HL-60/S4 treated with phorbol 12-myristate 13-acetate at 8.2 ng/mL for 4 days and 3 days (cell line): ENCODE measurements around the gene PTK6.
"Not testable (repeated sequence)": the region's sequence is repeated elsewhere in the genome, so short reads cannot be mapped to it uniquely, and the experiment has no call there.

Source experiments
- in situ Hi-C: fragments of 300-500 bp; cut with MboI; formaldehyde crosslinking; loops from 2 replicates; pipeline ENCODE4 v1.15.0; 2022; ENCODE audit warnings: low sequenced_read_pairs

The PTK6 gene

GRCh38 chr20:63536997-63537524 is at the start of gene PTK6:
TSS of gene PTK6 (minus strand) at chr20:63537376. CDS start at chr20:63537314, 62 bp downstream.
- in situ Hi-C loops = no loop called here

- in situ Hi-C loops = no loop called here
Measured at GRCh38 chr20:63586797-63587196, 49.6 kb upstream of the PTK6 start.

GRCh38 chr20:63585616-63586565 is 48.7 kb upstream of the PTK6 start:
- in situ Hi-C loops = no loop called here

GRCh38 chr20:63582382-63583063 is 45.3 kb upstream of the PTK6 start:
- in situ Hi-C loops = no loop called here

GRCh38 chr20:63580796-63581461 is 43.8 kb upstream of the PTK6 start:
- in situ Hi-C loops = no loop called here

- in situ Hi-C loops = no loop called here
Measured at GRCh38 chr20:63579017-63579694, 42.0 kb upstream of the PTK6 start.

GRCh38 chr20:63578224-63579016 is 41.2 kb upstream of the PTK6 start:
- in situ Hi-C loops = no loop called here

GRCh38 chr20:63577317-63577894 is 40.2 kb upstream of the PTK6 start:
- in situ Hi-C loops = no loop called here

GRCh38 chr20:63576311-63576710 is 39.1 kb upstream of the PTK6 start:
- in situ Hi-C loops = no loop called here

GRCh38 chr20:63574829-63575743 is 37.9 kb upstream of the PTK6 start:
- in situ Hi-C loops = no loop called here

GRCh38 chr20:63574156-63574828 is 37.1 kb upstream of the PTK6 start, which contains the start of gene HELZ2:
TSS of gene HELZ2 (minus strand) at chr20:63574239. CDS start at chr20:63572385, 1,854 bp downstream.
- in situ Hi-C loops = no loop called here

GRCh38 chr20:63573647-63574131 is 36.5 kb upstream of the PTK6 start:
- in situ Hi-C loops = no loop called here

GRCh38 chr20:63572788-63573646 is 35.8 kb upstream of the PTK6 start:
- in situ Hi-C loops = no loop called here

GRCh38 chr20:63572071-63572787 is 35.1 kb upstream of the PTK6 start:
- in situ Hi-C loops = no loop called here

- in situ Hi-C loops = not testable (repeated sequence)
Measured at GRCh38 chr20:63571087-63571478, 33.9 kb upstream of the PTK6 start.
